Germinal center (tissue), 1 donor: ENCODE measurements around the gene RPL37A.

ENCODE experiments used
- DNase-seq: peaks from one replicate; pipeline ENCODE4 v3.0.0; 2012; ENCODE audit warnings: mixed read lengths, low spot score

The RPL37A gene

DNA sequence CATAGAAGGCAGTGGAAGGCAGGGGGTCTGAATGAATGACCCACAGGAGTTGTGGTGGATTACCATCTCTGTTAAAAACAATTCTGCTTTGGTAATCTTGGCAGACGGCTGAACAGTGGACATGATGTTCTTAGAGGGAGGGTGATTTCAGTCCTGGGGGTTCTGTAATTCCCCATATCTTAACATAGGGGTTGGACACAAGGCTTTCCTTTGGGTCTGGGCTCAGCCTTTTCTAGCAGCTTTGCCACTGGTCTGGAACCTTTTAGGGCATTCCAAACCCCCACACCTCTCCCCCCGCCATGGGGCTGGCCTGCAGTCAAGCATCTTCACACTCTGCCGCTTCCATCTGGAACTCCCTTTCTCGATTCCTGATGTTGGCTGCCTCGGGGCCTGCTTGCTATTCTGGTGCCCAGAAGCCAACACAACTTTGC, 50.3 kb downstream of the RPL37A start:
- no peak for DNase-seq

DNA sequence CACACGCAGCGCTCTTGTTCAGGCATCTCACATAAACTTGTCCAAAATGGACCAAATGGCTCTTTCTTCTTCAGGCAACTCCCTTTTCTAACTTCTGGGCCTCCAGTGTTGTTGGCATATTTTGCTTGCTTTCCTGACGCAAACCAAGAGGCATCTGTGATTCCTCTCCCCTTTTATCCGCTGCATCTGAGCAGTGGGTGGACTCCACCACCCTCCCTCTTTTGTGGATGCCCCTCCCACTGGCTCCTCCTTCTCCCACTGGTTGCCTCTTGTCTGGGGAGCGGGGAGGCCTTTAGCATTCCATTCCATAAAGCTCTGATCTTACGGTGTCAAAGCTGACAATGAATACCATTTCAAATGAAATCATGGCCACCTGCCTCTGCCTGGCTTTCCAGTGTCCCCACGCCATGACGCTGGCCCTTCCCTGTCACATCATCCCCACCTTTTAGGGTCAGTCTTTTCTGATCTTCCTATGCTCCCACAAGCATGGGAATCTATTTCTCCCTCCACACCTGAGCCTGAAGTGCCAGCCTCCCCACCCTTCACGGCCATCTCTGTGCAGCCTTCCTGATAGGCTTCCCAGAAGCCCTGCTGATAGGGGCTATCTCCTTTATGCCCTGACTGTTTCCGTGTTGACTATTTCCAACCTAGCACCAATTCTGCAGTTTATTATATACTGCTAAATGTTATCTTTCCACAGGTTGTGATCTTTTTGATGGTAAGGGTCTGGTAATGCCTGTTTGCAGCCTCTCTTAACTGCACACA, 51.5 kb downstream of the RPL37A start:
- no peak for DNase-seq

DNA sequence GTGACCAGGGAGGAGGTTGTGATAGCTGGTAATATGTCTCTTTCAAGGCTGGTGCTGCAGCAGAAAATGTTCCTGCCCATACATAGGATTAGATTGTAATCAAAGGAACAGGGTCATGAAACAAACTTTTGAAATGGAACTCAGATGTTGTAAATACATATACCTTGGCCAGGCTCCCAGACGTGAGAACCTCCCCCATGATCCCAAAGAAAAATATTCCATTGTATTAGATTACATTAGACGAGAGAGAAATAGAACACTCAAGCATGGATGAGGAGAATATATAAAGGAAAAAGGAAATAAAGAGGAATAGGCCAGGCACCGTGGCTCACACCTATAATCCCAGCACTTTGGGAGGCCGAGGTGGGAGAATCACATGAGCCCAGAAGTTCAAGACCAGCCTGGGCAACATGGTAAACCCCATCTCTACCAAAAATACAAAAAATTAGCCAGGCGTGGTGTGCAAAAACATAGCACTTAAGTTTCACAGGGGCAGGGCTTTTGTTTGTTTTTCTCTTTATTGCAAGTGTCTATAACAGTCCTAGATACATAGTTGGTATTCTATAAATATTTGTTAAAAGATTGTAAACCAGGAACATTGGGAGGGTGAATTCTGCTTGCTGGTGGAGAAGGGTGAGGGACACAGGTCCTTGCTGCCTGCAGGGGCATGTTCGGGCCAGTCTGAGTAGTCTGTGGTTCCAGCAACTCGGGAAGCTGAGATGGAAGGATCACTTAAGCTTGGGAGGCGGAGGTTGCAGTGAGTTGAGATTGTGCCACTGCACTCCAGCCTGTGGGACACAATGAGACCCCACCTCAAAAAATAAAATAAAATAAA, 52.8 kb downstream of the RPL37A start:
- no peak for DNase-seq

DNA sequence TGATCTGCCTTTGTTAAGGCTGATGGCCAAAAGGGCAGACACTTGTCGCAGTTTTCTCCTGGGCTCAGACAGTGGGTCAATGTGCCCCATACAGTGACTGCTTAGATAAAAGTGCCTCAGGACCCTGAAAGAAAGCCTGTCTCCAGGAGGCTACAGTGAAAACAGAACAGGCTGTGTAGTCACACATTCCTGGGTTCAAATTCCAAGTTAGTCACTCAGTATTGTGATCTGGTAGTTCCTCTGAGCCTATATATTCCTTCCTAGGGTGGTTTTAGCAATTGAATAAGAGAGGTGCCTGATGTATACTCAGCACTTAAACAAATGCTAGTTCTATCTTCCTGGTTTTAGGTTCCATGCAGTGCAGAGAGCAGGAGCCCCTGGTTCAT, 54.4 kb downstream of the RPL37A start:
- no peak for DNase-seq
